ENCODE measurements around the gene CLIP1. TPM values are rescaled to one million over a fixed set of nuclear protein-coding genes. Genes with fewer than 3 reads are reported as not detected.

CLIP1 gene
- total and polyA plus RNA-seq, 9 donors: 16.2 to 71.5 (median 37.8) TPM

GRCh38 chr12:122350141-122350848, 72.2 kb downstream of the CLIP1 start:
- intact Hi-C loops (cut with DNase I): no loop called here
- 44 to 53% (median 48%) methylated on average over 7 of the region's 7 CpGs for WGBS, 3 donors

GRCh38 chr12:122349078-122349477, 73.4 kb downstream of the CLIP1 start:
- intact Hi-C loops (cut with DNase I): no loop called here
- WGBS, 3 donors: 89 to 93% (median 92%) methylated on average over 4 of the region's 4 CpGs
- Histone ChIP-seq H3K36me3 (no peaks in the 10 kb centered on the region), H3K4me1 (ENCODE audit: insufficient read depth) (no peaks in the 10 kb centered on the region), H3K4me3 (no peak overlapping the region), H3K9me3 (no peaks in the 10 kb centered on the region), H3K27me3 (no peaks in the 10 kb centered on the region), H3K27ac (no peak overlapping the region)
- DNase-seq: no peak
- TF ChIP-seq CTCF (IDR thresholded peaks at IDR 0.05) (no peak), EP300 (IDR thresholded peaks at IDR 0.05) (no peak), POLR2A (IDR thresholded peaks at IDR 0.05) (no peak)

More at GRCh38 chr12:122350141-122350848, 72.2 kb downstream of the CLIP1 start:
- DNase-seq: no peak
- no peak overlapping the region for H3K27ac ChIP-seq
- no peaks in the 10 kb centered on the region for H3K27me3 ChIP-seq
- TF ChIP-seq EP300 (IDR thresholded peaks at IDR 0.05) (no peak), POLR2A (IDR thresholded peaks at IDR 0.05) (no peak), CTCF (IDR thresholded peaks at IDR 0.05) (no peak)
- no peaks in the 10 kb centered on the region for H3K36me3 ChIP-seq
- H3K4me1 ChIP-seq (ENCODE audit: insufficient read depth): no peaks in the 10 kb centered on the region
- H3K4me3 ChIP-seq: no peak overlapping the region
- no peaks in the 10 kb centered on the region for H3K9me3 ChIP-seq

- Histone ChIP-seq H3K36me3 (no peaks in the 10 kb centered on the region), H3K4me3 (no peak overlapping the region), H3K27ac (no peak overlapping the region), H3K4me1 (ENCODE audit: insufficient read depth) (no peaks in the 10 kb centered on the region), H3K9me3 (no peaks in the 10 kb centered on the region), H3K27me3 (no peaks in the 10 kb centered on the region)
- no peak for TF ChIP-seq POLR2A (IDR thresholded peaks at IDR 0.05)
- no peak for TF ChIP-seq CTCF (IDR thresholded peaks at IDR 0.05)
- DNase-seq: no peak
- intact Hi-C loops (cut with DNase I): no loop called here
- WGBS, 3 donors: 91 to 94% (median 94%) methylated on average over 4 of the region's 4 CpGs
Measured at GRCh38 chr12:122348505-122348904, 74.0 kb downstream of the CLIP1 start.

GRCh38 chr12:122346054-122346453, 76.4 kb downstream of the CLIP1 start:
- intact Hi-C loops (cut with DNase I): no loop called here
- TF ChIP-seq CTCF (IDR thresholded peaks at IDR 0.05) (no peak), EP300 (IDR thresholded peaks at IDR 0.05) (no peak), POLR2A (IDR thresholded peaks at IDR 0.05) (no peak)
- Histone ChIP-seq H3K36me3 (no peaks in the 10 kb centered on the region), H3K27me3 (no peaks in the 10 kb centered on the region), H3K4me3 (no peak overlapping the region), H3K4me1 (ENCODE audit: insufficient read depth) (no peaks in the 10 kb centered on the region), H3K9me3 (no peaks in the 10 kb centered on the region), H3K27ac (no peak overlapping the region)
- 97 to 99% (median 97%) methylated on average over 5 of the region's 5 CpGs for WGBS, 3 donors
- DNase-seq: no peak

All from ovary (tissue), 9 donors.